BJ (cell line): ENCODE data around the gene NEK4. TPM values are rescaled to one million over a fixed set of nuclear protein-coding genes. Genes with fewer than 3 reads are reported as not detected.

Source experiments
- CTCF ChIA-PET: fragments of 350-600 bp; formaldehyde crosslinking; extraction: SDS; loops from one replicate; lab custom pipeline; 2021; ENCODE audit warnings: antibody characterized with exemption, inconsistent platforms; lab: Yijun Ruan, JAX
- POLR2A ChIA-PET: fragments of 300-600 bp; sonication (Branson Sonifier 250); formaldehyde crosslinking; extraction: SDS; loops from one replicate; lab custom pipeline; 2021; ENCODE audit warnings: antibody characterized with exemption; lab: Charles Lee
- DNase-seq: peaks from one replicate; pipeline ENCODE4 v3.0.0-alpha.2; 2011; ENCODE audit warnings: low read depth
- H3K27me3 ChIP-seq: 2 replicates; pipeline ENCODE4 v1.6.0; 2011; ENCODE audit warnings: low read length; ENCODE audit not compliant: control insufficient read depth, insufficient read depth
- H3K36me3 ChIP-seq: 2 replicates; pipeline ENCODE4 v1.5.1; 2011; ENCODE audit warnings: low read length; ENCODE audit not compliant: control insufficient read depth, insufficient read depth
- H3K4me3 ChIP-seq: 2 replicates; pipeline ENCODE4 v1.5.1; 2011; ENCODE audit warnings: low read depth, mild to moderate bottlenecking, control low read depth, low read length
- CTCF ChIP-seq: IDR thresholded peaks from 2 replicates; pipeline ENCODE4 v1.5.1; 2011; ENCODE audit warnings: low read depth, mild to moderate bottlenecking, control low read depth, inconsistent platforms, low read length, moderate library complexity; ENCODE audit not compliant: insufficient read depth
- polyA plus RNA-seq: library from polyadenylated mRNA; depleted of rRNA; stranded (reverse); fragments of >200 nt; gene quantifications from 2 replicates; pipeline ENCODE4 v1.2.3, GENCODE V29; 2011; rRNA removed
- small RNA-seq: library from RNA; depleted of rRNA; stranded (forward); fragments of <200 nt; gene quantifications from one replicate; pipeline ENCODE3, GENCODE V24; 2012; ENCODE audit warnings: low replicate concordance, low read depth; ENCODE audit not compliant: insufficient read length

The NEK4 gene
- polyA plus RNA-seq, 1 experiment, result 10.0 TPM

- CTCF ChIA-PET, result interaction anchor here (0.5 kb wide), 1 partner anchor 29 kb away, joined by 4 read pairs; no protein-coding TSS in a partner anchor
- POLR2A ChIA-PET, result interaction anchor here (0.6 kb wide), 2 partner anchors 14 to 118 kb away, joined by 3 to 4 read pairs; no protein-coding TSS in a partner anchor
- H3K4me3 ChIP-seq, result no peak overlapping the region
These were observed 99.9 kb downstream of the NEK4 start for GRCh38 chr3:52670621-52671521.

GRCh38 chr3:52663098-52663497 is 107.6 kb downstream of the NEK4 start:
- POLR2A ChIA-PET, result no interaction called here
- no peak for TF ChIP-seq CTCF
- Histone ChIP-seq H3K36me3 (peaks cover 15% of the 10 kb centered on the region), H3K27me3 (no peaks in the 10 kb centered on the region), H3K4me3 (no peak overlapping the region)
- DNase-seq, result no peak
- CTCF ChIA-PET, result interaction anchor here (0.5 kb wide), 1 partner anchor 81 kb away, joined by 3 read pairs; no protein-coding TSS in a partner anchor

More at GRCh38 chr3:52670621-52671521, 99.9 kb downstream of the NEK4 start:
- no peaks in the 10 kb centered on the region for H3K27me3 ChIP-seq
- peak; percentile 100 for DNase-seq
- H3K36me3 ChIP-seq, result peaks cover 5% of the 10 kb centered on the region
- TF ChIP-seq CTCF, result no peak

GRCh38 chr3:52660046-52660445 is 110.7 kb downstream of the NEK4 start:
- CTCF ChIA-PET, result interaction anchor here (0.9 to 1.7 kb wide), 3 partner anchors 8 to 25 kb away, joined by 3 to 4 read pairs (median 3); no protein-coding TSS in a partner anchor
- no peak for DNase-seq
- Histone ChIP-seq H3K36me3 (peaks cover 10% of the 10 kb centered on the region), H3K4me3 (no peak overlapping the region), H3K27me3 (no peaks in the 10 kb centered on the region)
- POLR2A ChIA-PET, result no interaction called here
- no peak for TF ChIP-seq CTCF

Small RNAs within 50 kb of the gene (small RNA-seq; reads per million reads assigned to genes)
- gene AC006254.2, result not detected
- 786 reads per million, percentile 96 among the genes with 10 or more reads in this experiment for gene RF00569
- gene RF01183, result not detected
- not detected for gene SNORD19
- not detected for gene SNORD19B
- 240 reads per million, percentile 94 among the genes with 10 or more reads in this experiment for gene SNORD69

Other genes starting within 250 kb of the NEK4 start
- 132 and 186 TPM in 2 replicates for gene NT5DC2, start 237.1 kb downstream of the NEK4 start, polyA plus RNA-seq
- 11.9 and 12.3 TPM in 2 replicates for gene UQCC5, start 234.3 kb downstream of the NEK4 start, polyA plus RNA-seq
- gene PBRM1, start 85.0 kb downstream of the NEK4 start, polyA plus RNA-seq, result 16.5 and 23.8 TPM in 2 replicates
- 30.6 and 52.7 TPM in 2 replicates for gene GNL3, start 84.9 kb downstream of the NEK4 start, polyA plus RNA-seq
- 75.9 and 98.3 TPM in 2 replicates for gene GLT8D1, start 65.1 kb downstream of the NEK4 start, polyA plus RNA-seq
- gene SPCS1, start 64.8 kb downstream of the NEK4 start, polyA plus RNA-seq, result 79.6 and 137 TPM in 2 replicates
- gene ITIH1, start 6.7 kb upstream of the NEK4 start, polyA plus RNA-seq, result not detected in 2 replicates
- gene ITIH3, start 23.9 kb upstream of the NEK4 start, polyA plus RNA-seq, result 1.3 and 1.7 TPM in 2 replicates
- 0.49 and 1.4 TPM in 2 replicates for gene ITIH4, start 59.7 kb upstream of the NEK4 start, polyA plus RNA-seq
- gene MUSTN1, start 64.1 kb upstream of the NEK4 start, polyA plus RNA-seq, result not detected in 2 replicates
- 11.6 and 13.5 TPM in 2 replicates for gene STIMATE, start 126.6 kb upstream of the NEK4 start, polyA plus RNA-seq